SK-N-SH (cell line): ENCODE data around the gene LGR4. TPM values are rescaled to one million over a fixed set of nuclear protein-coding genes. Genes with fewer than 3 reads are reported as not detected.

Source experiments
- CTCF ChIA-PET: fragments of 300-600, 350-600 bp; formaldehyde crosslinking; extraction: SDS; loops from one replicate; lab custom pipeline; 2021; lab: Yijun Ruan, JAX
- POLR2A ChIA-PET: fragments of 350-600 bp; sonication (Branson Sonifier 250); formaldehyde crosslinking; extraction: SDS; loops from one replicate; lab custom pipeline; 2020; ENCODE audit warnings: antibody characterized with exemption, inconsistent platforms; lab: Yijun Ruan, JAX
- DNase-seq: peaks from one replicate; pipeline ENCODE4 v3.0.0; 2012
- H2AFZ ChIP-seq: fragments of 200-600 bp; sonication (generic); 2 replicates; pipeline ENCODE4 v1.8.1; 2016; ENCODE audit warnings: antibody characterized with exemption, mild to moderate bottlenecking, low read depth
- H3F3A ChIP-seq: fragments of 200-600 bp; sonication (generic); replicated peaks from 2 replicates; pipeline ENCODE3; 2016; ENCODE audit warnings: antibody characterized with exemption, mild to moderate bottlenecking; ENCODE audit not compliant: insufficient read depth
- H3K27ac ChIP-seq, 2 experiments: fragments of 200-500 bp in 1 of 2; fragments of 200-600 bp in 1 of 2; sonication (Bioruptor generic) in 1 of 2; sonication (generic), shearing (Covaris generic) in 1 of 2; 2 replicates each; pipeline versions ENCODE4 v1.5.1 to v1.6.1; 2014 to 2016; ENCODE audit warnings: low read depth in 2 of 2, inconsistent platforms in 1 of 2, low read length in 1 of 2, mild to moderate bottlenecking in 1 of 2, mixed read lengths in 1 of 2
- H3K27me3 ChIP-seq: fragments of 200-600 bp; sonication (generic), shearing (Covaris generic); 2 replicates; pipeline ENCODE4 v1.6.1; 2016; ENCODE audit warnings: mixed run types; ENCODE audit not compliant: insufficient read depth
- H3K36me3 ChIP-seq, 2 experiments: fragments of 200-500 bp in 1 of 2; fragments of 200-600 bp in 1 of 2; sonication (Bioruptor generic) in 1 of 2; sonication (generic) in 1 of 2; replicated peaks in 1 of 2; 2 replicates each; pipeline versions ENCODE3 to v1.5.1; 2014 to 2016; ENCODE audit warnings: low read length in 1 of 2, mild to moderate bottlenecking in 1 of 2; ENCODE audit not compliant: insufficient read depth in 2 of 2, control insufficient read depth in 1 of 2
- H3K4me1 ChIP-seq, 2 experiments: fragments of 200-500 bp in 1 of 2; fragments of 200-600 bp in 1 of 2; sonication (Bioruptor generic) in 1 of 2; sonication (generic), shearing (Covaris generic) in 1 of 2; 2 replicates each; pipeline versions ENCODE4 v1.5.1 to v1.6.1; 2014 to 2016; ENCODE audit warnings: low read depth in 1 of 2, low read length in 1 of 2, mixed run types in 1 of 2; ENCODE audit not compliant: insufficient read depth in 2 of 2, control insufficient read depth in 1 of 2
- H3K4me2 ChIP-seq: fragments of 200-600 bp; sonication (generic), shearing (Covaris generic); 2 replicates; pipeline ENCODE4 v1.6.1; 2017; ENCODE audit warnings: mixed run types
- H3K4me3 ChIP-seq, 2 experiments: fragments of 200-500 bp in 1 of 2; fragments of 200-600 bp in 1 of 2; sonication (Bioruptor generic) in 1 of 2; sonication (generic), shearing (Covaris generic) in 1 of 2; 2 replicates each; pipeline versions ENCODE4 v1.5.1 to v1.8.1; 2014 to 2016; ENCODE audit warnings: low read depth in 2 of 2, inconsistent platforms in 1 of 2, low read length in 1 of 2, mild to moderate bottlenecking in 1 of 2, mixed read lengths in 1 of 2, moderate library complexity in 1 of 2
- H3K79me2 ChIP-seq: fragments of 200-600 bp; sonication (generic); 2 replicates; pipeline ENCODE4 v1.8.1; 2017; ENCODE audit warnings: mild to moderate bottlenecking; ENCODE audit not compliant: insufficient read depth
- H3K9ac ChIP-seq: fragments of 200-600 bp; sonication (generic); 2 replicates; pipeline ENCODE4 v1.6.1; 2017; ENCODE audit warnings: mixed run types
- H3K9me2 ChIP-seq: fragments of 200-600 bp; sonication (generic); 2 replicates; pipeline ENCODE4 v1.6.1; 2017; ENCODE audit warnings: mixed run types
- H3K9me3 ChIP-seq: fragments of 200-600 bp; sonication (generic); 2 replicates; pipeline ENCODE4 v1.6.1; 2017; ENCODE audit warnings: mixed run types, mild to moderate bottlenecking, moderate library complexity
- H4K20me1 ChIP-seq: fragments of 200-600 bp; sonication (generic); 2 replicates; pipeline ENCODE4 v1.6.1; 2017; ENCODE audit warnings: mild to moderate bottlenecking, mixed run types; ENCODE audit not compliant: insufficient read depth
- CHD2 ChIP-seq: fragments of 150-350 bp; IDR thresholded peaks from 2 replicates; pipeline ENCODE4 v1.6.1; 2018; ENCODE audit warnings: low read length; ENCODE audit not compliant: partially characterized antibody
- CTCF ChIP-seq: fragments of 200-600 bp; sonication (generic); IDR thresholded peaks from 2 replicates; pipeline ENCODE4 v1.6.1; 2017; ENCODE audit warnings: antibody characterized with exemption, mild to moderate bottlenecking, moderate library complexity
- EP300 ChIP-seq, 2 experiments: IDR thresholded peaks; 2 replicates each; pipeline versions ENCODE4 v1.4.0 to v1.6.1; 2012; ENCODE audit warnings: borderline replicate concordance in 1 of 2, low read depth in 1 of 2, low read length in 1 of 2
- FOSL2 ChIP-seq: IDR thresholded peaks from 2 replicates; pipeline ENCODE4 v1.4.0; 2012; ENCODE audit warnings: low read depth, mild to moderate bottlenecking, moderate library complexity, borderline replicate concordance
- FOXJ3 ChIP-seq: sonication (generic); formaldehyde crosslinking; IDR thresholded peaks from 2 replicates; pipeline ENCODE4 v1.5.1; 2020; ENCODE audit warnings: mild to moderate bottlenecking, missing genetic modification reagents
- FOXM1 ChIP-seq: IDR thresholded peaks from 2 replicates; pipeline ENCODE4 v1.4.0; 2012; ENCODE audit warnings: low read depth, mild to moderate bottlenecking
- GABPA ChIP-seq: IDR thresholded peaks from 2 replicates; pipeline ENCODE4 v1.4.0; 2012; ENCODE audit warnings: low read depth, mild to moderate bottlenecking
- GATA2 ChIP-seq: sonication (generic); formaldehyde crosslinking; IDR thresholded peaks from 2 replicates; pipeline ENCODE4 v1.5.0; 2020; ENCODE audit warnings: mild to moderate bottlenecking, missing genetic modification reagents
- IRF3 ChIP-seq: fragments of 150-350 bp; IDR thresholded peaks from 2 replicates; pipeline ENCODE4 v1.6.1; 2016; ENCODE audit warnings: mild to moderate bottlenecking, low read depth, low read length
- MEF2A ChIP-seq: IDR thresholded peaks from 2 replicates; pipeline ENCODE4 v1.4.0; 2012; ENCODE audit warnings: low read depth, borderline replicate concordance
- MXI1 ChIP-seq: IDR thresholded peaks from 2 replicates; pipeline ENCODE4 v1.6.1; 2012; ENCODE audit warnings: mild to moderate bottlenecking, low read depth, low read length, improper control_type of control experiment
- RFX5 ChIP-seq: IDR thresholded peaks from 2 replicates; pipeline ENCODE4 v1.6.1; 2012; ENCODE audit warnings: mild to moderate bottlenecking, improper control_type of control experiment, low read length
- SMC3 ChIP-seq: IDR thresholded peaks from 2 replicates; pipeline ENCODE4 v1.6.1; 2012; ENCODE audit warnings: low read depth, low read length, improper control_type of control experiment
- TAF1 ChIP-seq: IDR thresholded peaks from 2 replicates; pipeline ENCODE4 v1.6.1; 2012; ENCODE audit warnings: low read depth, mild to moderate bottlenecking, low read length, moderate library complexity, borderline replicate concordance
- USF2 ChIP-seq: fragments of 150-350 bp; IDR thresholded peaks from 2 replicates; pipeline ENCODE4 v1.6.1; 2017; ENCODE audit warnings: antibody characterized with exemption, low read length, low read depth, borderline replicate concordance
- WGBS: methylation state at CpG from one replicate; pipeline ENCODE4 v1.1.6; 2017; ENCODE audit warnings: low lambda C conversion rate; 5-methylcytosine and 5-hydroxymethylcytosine counted together
- polyA plus RNA-seq, 3 experiments: library from polyadenylated mRNA; depleted of rRNA; stranded (reverse); fragments of >200 nt; gene quantifications; 2 replicates each; pipeline ENCODE4 v1.2.3, GENCODE V29; 2012

The LGR4 gene
- polyA plus RNA-seq, 1 of the 3 experiments (the other 2 are of a cell fraction) = 2.6 TPM

GRCh38 chr11:27401833-27402316 lies 70.7 kb downstream of the LGR4 start:
- Histone ChIP-seq H3K4me2 (no peak overlapping the region), H3K9me3 (no peaks in the 10 kb centered on the region), H3K9me2 (no peaks in the 10 kb centered on the region), H3K4me1 (peaks cover 0 to 16% of the 10 kb centered on the region in 2 experiments; a peak in 1 of 4 replicates), H3K79me2 (no peaks in the 10 kb centered on the region), H3K36me3 (no peaks in the 10 kb centered on the region), H2AFZ (no peak overlapping the region), H3K27me3 (no peaks in the 10 kb centered on the region), H4K20me1 (no peaks in the 10 kb centered on the region), H3K27ac (no peak overlapping the region), H3F3A (no peaks in the 10 kb centered on the region), H3K9ac (no peak overlapping the region), H3K4me3 (no peak overlapping the region)
- CTCF ChIA-PET = no interaction called here
- POLR2A ChIA-PET = no interaction called here
- 81% methylated on average over 5 of the region's 5 CpGs for WGBS
- TF ChIP-seq RFX5 (no peak), MXI1 (no peak), MEF2A (no peak), FOSL2 (no peak), FOXJ3 (CRISPR knock-in tag) (no peak), CHD2 (no peak), IRF3 (no peak)
- no peak for DNase-seq

GRCh38 chr11:27401280-27401832 lies 71.2 kb downstream of the LGR4 start:
- no peak overlapping the region for H3K27ac ChIP-seq
- TF ChIP-seq MEF2A (no peak), GATA2 (CRISPR knock-in tag) (no peak), FOXJ3 (CRISPR knock-in tag) (no peak), SMC3 (no peak), EP300 (IDR thresholded peaks at IDR 0.05; ENCODE audit: borderline replicate concordance in 1 of 2, low read depth in 1 of 2, low read length in 1 of 2) (no peak), TAF1 (no peak), GABPA (no peak), USF2 (no peak), FOXM1 (no peak), CTCF (no peak)
- TF ChIP-seq, all 33 proteins: peak for 0
- ChIA-PET CTCF (interaction anchor here (0.7 kb wide), 1 partner anchor 605 kb away, joined by 3 read pairs; no protein-coding TSS in a partner anchor), POLR2A (no interaction called here)
- H3K9me2 ChIP-seq = no peaks in the 10 kb centered on the region
- H3K36me3 ChIP-seq = no peaks in the 10 kb centered on the region
- H4K20me1 ChIP-seq = no peaks in the 10 kb centered on the region
- no peak overlapping the region for H2AFZ ChIP-seq
- H3K9ac ChIP-seq = no peak overlapping the region
- H3K4me2 ChIP-seq = no peak overlapping the region
- DNase-seq = no peak
- H3F3A ChIP-seq = no peaks in the 10 kb centered on the region
- no peak overlapping the region for H3K4me3 ChIP-seq
- peaks cover 0 to 20% of the 10 kb centered on the region in 2 experiments; a peak in 1 of 4 replicates for H3K4me1 ChIP-seq
- H3K9me3 ChIP-seq = no peaks in the 10 kb centered on the region
- no peaks in the 10 kb centered on the region for H3K27me3 ChIP-seq
- H3K79me2 ChIP-seq = no peaks in the 10 kb centered on the region
- 85% methylated on average over 5 of the region's 5 CpGs for WGBS
